ENCODE results near the gene PGRMC2. TPM values are rescaled to one million over a fixed set of nuclear protein-coding genes. Genes with fewer than 3 reads are reported as not detected.

The PGRMC2 gene
- total RNA-seq, 1 experiment from 2014 or later: 77.6 TPM

- no peak overlapping the region for H3K4me2 ChIP-seq (ENCODE audit: insufficient read depth, insufficient read length, low read length)
- H2AK5ac ChIP-seq (ENCODE audit: insufficient read length, low read length): no peak overlapping the region
- no peak overlapping the region for H4K8ac ChIP-seq (replicated peaks; ENCODE audit: insufficient read length, low read depth, low read length)
- H3K14ac ChIP-seq (ENCODE audit: insufficient read depth, low read length): no peak overlapping the region
- no peak overlapping the region for H2BK120ac ChIP-seq (ENCODE audit: low read depth, low read length, poor library complexity, severe bottlenecking)
- no peaks in the 10 kb centered on the region for H3K27me3 ChIP-seq (ENCODE audit: insufficient read depth, low read length)
- H3K56ac ChIP-seq (ENCODE audit: insufficient read length, low read depth, low read length): no peak overlapping the region
- H4K5ac ChIP-seq (ENCODE audit: insufficient read length, low read depth, low read length): no peak overlapping the region
- H4K91ac ChIP-seq (ENCODE audit: insufficient read length, low read depth, low read length): no peak overlapping the region
- no peak overlapping the region for H3K23ac ChIP-seq (ENCODE audit: insufficient read length, low read depth, low read length)
- H2BK20ac ChIP-seq (ENCODE audit: low read depth, low read length, poor library complexity, severe bottlenecking): no peak overlapping the region
- no CpG with 5 or more reads among the region's 2 CpGs for WGBS (ENCODE audit: extremely low coverage, insufficient read length, low lambda C conversion rate)
- H3K79me2 ChIP-seq (ENCODE audit: insufficient read depth, low read length): no peaks in the 10 kb centered on the region
- no peak overlapping the region for H2AFZ ChIP-seq (ENCODE audit: low read length)
- Mint-ChIP-seq H3K4me1 (no peaks in the 10 kb centered on the region; a peak in 1 of 4 replicates), H3K4me3 (no peak overlapping the region), H3K27me3 (ENCODE audit: low read depth) (no peaks in the 10 kb centered on the region), H3K9me3 (peaks cover 0 to 8% of the 10 kb centered on the region in 2 experiments; a peak in 3 of 5 replicates), H3K27ac (no peak overlapping the region), H3K36me3 (ENCODE audit: insufficient read depth in 1 of 3, low read depth in 3 of 3) (no peaks in the 10 kb centered on the region; a peak in 1 of 7 replicates)
- H2BK12ac ChIP-seq (ENCODE audit: insufficient read length, low read depth, low read length): no peak overlapping the region
- no peak overlapping the region for H2BK5ac ChIP-seq (ENCODE audit: insufficient read length, low read length)
- no peaks in the 10 kb centered on the region for H4K20me1 ChIP-seq (ENCODE audit: control insufficient read depth, insufficient read depth, insufficient read length)
- no peak overlapping the region for H3K27ac ChIP-seq (ENCODE audit: insufficient read length, low read depth, low read length)
- no peak overlapping the region for H2BK15ac ChIP-seq (ENCODE audit: low read depth, low read length)
- H3K4me1 ChIP-seq (ENCODE audit: insufficient read depth, low read length): no peaks in the 10 kb centered on the region
- no peaks in the 10 kb centered on the region for H3K23me2 ChIP-seq (ENCODE audit: insufficient read length, low read depth, low read length, poor library complexity, severe bottlenecking)
- H3K4ac ChIP-seq (ENCODE audit: low read depth, low read length): no peak overlapping the region
- TF ChIP-seq CTCF (conservative IDR thresholded peaks at IDR 0.05): no peak
- no peaks in the 10 kb centered on the region for H3K79me1 ChIP-seq (ENCODE audit: insufficient read depth, low read depth, low read length, poor library complexity, severe bottlenecking)
- no peak for DNase-seq
- H3K18ac ChIP-seq (ENCODE audit: insufficient read length, low read depth, low read length): no peak overlapping the region
- H3K9ac ChIP-seq (ENCODE audit: extremely low read depth, insufficient read length, low read length): no peak overlapping the region
- no peaks in the 10 kb centered on the region for H3K9me3 ChIP-seq (ENCODE audit: control insufficient read depth, low read depth, low read length)
- no peak overlapping the region for H3T11ph ChIP-seq (ENCODE audit: low read length)
Measured at GRCh38 chr4:128227991-128228571, 59.5 kb downstream of the PGRMC2 start.
